GM18520 (cell line): Measurements from ENCODE around the gene GNPTG.

Experiments
- ATAC-seq: cut with Tn5 transposase; IDR thresholded peaks from one replicate; pipeline ENCODE4 v1.9.1; 2021; ENCODE audit not compliant: unreplicated experiment

Gene GNPTG

DNA sequence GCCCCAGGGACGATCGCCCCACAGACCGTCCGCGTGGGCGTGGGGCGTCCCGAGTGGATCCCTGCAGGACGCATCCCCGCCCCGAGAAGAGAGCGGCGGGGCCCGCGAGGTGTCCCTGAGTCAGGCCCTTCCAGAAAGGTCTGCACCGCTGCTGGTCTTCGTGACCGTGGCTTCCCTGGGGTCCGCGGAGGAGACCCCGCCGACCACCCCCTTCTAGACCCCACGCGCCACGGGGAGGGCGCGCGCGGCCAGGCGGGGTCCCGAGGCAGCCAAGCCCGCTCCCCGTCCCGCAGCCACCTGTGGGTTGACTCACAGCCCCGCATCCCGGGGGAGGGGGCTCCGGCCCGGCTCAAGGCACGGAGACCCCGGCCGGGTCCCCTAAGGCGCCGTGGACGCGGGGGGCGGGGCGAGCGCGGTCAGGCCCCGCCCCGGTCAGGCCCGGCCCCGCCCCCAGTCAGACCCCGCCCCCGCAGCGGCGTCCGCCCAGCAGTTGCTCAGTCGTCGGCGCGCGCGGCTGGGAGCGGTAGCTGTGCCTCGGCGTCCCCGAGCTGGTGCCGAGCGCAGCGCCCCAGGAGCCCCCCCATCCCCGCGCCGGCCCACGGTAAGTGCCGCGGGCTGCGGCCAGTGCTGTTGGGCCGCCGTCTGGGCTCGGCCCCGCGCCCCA is 18.4 kb upstream of the GNPTG start, which contains the start of gene BAIAP3:
TSS of gene BAIAP3 (plus strand) at position 497 of the 664 bp plus-strand sequence. CDS start 4,905 bp downstream, outside the sequence.
- no peak for ATAC-seq

DNA sequence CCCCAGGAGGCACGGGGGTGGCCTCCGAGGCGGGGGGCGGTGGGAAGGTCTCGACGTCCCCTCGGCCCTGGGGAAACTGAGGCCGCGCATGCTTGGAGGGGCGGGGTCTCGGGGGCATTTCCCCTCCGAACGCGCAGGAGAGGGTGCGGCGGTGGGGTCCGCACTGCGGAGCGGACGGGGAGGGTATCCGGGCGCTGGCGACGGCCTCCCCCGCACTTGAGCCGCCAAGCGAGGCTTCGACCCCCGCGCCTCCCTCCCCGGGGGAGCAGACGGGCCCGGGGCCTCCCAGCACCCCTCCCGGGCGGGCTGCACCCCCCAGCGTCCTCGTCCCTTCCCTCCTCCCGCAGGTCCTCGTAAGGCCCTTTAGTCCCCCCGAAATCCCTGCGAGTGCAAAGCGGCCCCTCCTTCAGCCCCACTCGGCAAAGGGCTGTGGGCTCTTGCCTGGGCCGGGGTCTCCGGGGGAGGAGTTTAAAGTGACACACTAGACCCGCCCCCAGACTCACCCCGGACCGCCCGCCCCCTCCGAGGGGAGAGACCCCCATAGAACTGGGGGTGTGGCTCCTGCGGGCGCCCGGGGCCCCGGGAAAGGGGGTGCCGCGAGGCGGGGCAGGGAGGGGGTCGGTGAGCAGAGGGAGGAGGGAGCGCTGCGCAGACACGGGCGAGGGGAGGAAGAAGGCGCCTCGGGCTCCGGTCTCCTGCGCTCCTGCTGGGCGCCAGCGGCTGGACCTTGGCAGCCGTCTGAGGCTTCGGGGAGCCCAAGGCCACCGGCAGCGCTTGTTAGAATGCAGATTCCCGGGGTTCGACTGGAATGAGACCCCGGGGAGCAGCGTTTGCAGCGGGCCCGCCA is 17.7 kb upstream of the GNPTG start:
- ATAC-seq, result no peak

DNA sequence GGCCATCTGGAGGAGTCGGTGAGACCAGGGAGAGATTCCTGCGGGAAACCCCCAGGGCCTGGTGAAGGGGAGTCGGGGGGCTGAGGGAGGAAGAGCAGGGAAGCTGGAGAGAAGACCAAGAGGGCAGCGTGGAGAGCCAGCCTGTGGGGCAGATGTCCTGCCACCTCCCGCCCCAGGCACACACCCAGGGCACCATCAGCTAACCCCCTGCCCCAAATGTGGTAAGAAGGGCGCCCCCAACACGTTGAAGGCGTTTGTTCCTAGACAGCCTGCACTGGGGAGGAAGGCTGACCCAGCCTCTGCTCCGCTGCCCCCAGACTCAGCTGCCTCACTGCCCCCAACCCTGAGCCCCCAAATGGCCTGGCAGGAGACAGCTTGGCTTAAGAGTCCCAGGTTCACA is 17.0 kb upstream of the GNPTG start:
- ATAC-seq, result no peak

DNA sequence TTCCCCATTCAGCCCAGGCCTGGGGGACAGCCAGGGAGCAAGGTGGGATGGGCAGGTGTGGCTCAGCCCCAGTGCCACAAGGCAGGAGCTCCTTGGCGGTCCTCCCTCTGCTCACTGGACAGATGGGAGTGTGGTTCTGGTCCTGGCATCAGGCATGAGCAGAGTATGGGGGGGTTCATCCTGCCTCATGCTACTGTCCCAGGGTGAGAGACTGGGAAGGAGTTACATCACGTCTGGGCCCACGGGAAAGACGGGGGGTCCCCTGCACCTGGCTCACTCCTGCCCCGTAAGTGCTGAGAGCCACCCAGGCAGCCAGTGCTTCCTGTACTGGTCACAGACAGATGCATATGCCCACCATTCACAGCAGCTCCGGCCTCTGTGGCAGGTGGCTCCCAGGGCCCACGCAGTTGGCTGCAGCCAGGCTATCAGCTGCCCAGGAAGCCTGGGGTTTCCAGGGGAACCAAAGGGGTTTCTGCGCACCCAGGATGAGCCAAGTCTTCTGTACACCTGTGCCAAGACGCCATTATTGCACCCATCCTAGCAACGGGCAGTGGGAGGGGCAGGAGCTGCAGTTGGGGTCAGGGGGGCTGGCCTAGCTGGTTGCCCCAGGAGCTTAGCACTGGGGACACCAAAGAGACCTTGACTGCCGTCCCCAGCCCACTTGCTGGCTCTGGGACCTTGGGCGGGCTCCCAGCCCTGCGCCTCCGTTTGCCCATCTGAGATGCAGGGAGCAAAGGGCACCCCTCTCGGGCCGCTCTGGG is 16.3 kb upstream of the GNPTG start:
- no peak for ATAC-seq

- no peak for ATAC-seq
These were observed 15.7 kb upstream of the GNPTG start for GRCh38 chr16:1335996-1336395.

DNA sequence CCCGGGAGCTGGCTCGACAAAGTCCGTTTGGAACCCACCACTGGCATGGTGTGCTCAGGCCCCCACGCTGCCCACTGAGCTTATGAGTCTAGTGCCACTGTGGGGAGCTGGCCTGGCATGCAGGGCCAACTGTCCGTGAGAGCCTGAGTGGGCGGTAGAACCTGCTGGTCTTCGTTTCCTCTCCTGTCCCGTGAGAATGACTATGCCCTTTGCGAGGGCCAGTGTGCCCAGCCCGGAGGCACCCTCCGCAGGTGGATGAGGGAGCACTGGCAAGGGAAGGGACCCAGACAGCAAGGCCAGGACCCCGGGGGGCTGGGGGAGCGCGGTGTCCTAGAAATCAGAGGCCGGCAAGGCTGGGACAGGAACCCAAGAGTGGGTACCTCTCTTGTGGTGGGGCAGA is 15.1 kb upstream of the GNPTG start:
- no peak for ATAC-seq

DNA sequence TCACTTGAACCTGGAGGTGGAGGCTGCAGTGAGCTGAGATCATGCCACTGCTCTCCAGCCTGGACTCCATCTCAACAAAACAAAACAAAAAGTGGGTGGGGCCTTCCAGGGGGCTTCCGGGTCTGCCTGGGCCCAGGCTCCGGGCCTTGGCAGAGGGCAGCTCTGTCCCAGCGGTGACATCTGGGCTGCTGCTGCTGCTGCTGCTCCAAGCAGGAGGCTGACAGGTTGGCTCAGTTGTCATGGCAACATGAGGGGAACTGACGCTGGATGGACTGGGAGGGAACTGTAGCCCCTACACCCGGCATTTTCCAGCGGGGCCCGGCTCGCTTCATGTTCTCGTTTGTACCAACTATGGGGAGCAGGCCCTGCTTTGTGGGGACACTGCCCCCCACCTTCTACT is 14.2 kb upstream of the GNPTG start:
- ATAC-seq, result no peak

DNA sequence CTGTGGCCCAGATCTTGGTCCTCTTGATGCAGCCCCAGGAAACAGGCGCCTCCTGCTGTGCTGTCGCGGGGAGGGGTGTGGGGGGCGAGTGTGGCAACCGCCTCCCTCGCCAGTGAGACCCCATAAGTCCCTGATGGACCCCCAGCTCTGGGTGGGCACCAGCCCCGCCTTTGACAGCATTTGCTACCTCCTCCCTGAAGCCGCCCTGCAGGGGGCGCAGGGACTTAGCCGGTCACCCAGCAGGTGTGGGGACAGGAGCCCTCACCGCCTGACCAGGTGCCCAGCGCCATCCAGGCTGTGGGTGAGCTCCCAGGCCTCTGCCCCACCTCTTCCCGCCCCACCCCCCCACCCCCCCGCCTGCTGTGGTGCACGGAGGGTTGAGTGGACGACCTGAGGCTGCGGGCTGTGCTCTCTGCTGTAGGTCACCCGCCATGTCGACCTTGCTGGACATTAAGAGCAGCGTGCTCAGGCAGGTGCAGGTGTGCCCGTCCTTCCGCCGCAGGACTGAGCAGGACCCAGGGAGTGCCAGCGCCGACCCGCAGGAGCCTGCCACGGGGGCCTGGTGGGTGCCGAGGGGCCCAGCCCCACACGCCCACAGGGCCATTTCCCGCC is 13.5 kb upstream of the GNPTG start:
- no peak for ATAC-seq

DNA sequence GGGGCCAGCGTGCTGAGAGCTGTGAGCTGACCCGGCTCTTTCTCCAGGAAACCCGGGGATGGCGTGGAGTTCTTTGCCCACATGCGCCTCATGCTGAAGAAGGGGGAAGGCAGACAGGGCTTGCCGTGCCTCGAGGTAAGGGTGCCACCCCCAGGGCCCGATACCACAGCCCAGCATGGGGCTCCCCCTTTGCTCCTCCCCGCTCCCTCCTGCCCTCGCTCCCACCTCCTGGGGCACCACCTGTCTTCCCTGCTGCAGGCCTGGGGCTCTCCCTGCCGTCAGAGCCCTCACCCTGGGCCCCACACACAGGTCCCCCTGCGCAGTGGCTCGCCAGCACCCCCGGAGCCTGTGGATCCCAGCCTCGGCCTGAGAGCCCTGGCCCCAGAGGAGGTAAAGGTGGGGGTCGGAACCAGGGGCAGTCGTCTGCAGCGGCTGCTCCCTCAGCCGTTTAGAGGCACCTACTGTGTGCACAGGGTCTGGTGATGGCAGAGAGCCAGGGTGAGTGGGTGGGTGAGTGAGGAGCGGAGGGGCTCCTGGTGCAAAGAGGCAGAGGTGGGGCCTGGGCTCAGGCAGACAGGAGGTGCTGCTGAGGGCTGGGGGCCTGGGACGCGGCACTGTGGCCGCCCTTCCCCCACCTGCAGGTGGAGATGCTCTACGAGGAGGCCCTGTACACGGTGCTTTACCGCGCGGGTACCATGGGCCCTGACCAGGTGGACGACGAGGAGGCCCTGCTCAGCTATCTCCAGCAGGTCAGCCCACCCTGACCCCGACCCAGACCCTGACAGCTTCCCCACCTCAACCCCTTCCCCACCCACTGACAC is 12.7 kb upstream of the GNPTG start:
- ATAC-seq, result no peak

DNA sequence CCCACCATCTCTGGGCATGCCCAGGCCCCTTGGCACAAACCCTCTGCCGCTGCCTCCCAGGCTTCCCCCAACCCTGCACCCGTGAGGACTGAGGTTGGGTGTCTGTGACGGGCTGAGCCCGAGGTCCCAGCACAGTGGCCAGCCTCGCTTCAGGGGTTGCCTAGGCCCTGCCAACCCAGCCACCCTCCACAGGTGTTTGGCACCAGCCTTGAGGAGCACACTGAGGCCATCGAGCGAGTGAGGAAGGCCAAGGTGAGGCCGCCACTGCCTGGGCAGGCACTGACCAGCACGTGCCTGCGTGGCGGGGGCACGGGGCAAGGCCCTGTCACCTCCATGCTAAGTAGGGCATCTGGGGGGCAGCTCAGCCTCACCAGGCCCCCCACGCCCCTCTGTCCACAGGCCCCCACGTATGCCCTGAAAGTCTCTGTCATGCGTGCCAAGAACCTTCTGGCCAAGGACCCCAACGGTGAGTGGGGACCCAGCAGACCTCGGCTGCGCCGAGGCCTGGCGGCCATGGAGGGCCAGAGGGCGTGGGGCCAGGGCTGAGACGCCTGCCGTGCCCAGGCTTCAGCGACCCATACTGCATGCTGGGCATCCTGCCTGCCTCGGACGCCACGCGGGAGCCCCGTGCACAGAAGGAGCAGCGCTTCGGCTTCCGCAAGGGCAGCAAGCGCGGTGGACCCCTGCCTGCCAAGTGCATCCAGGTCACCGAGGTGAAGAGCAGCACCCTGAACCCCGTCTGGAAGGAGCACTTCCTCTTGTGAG is 10.8 kb upstream of the GNPTG start:
- no peak for ATAC-seq

- no peak for ATAC-seq
These were observed 10.0 kb upstream of the GNPTG start for GRCh38 chr16:1341495-1342420.

GRCh38 chr16:1342526-1343427 is 9.0 kb upstream of the GNPTG start:
- peak; percentile 90 for ATAC-seq

DNA sequence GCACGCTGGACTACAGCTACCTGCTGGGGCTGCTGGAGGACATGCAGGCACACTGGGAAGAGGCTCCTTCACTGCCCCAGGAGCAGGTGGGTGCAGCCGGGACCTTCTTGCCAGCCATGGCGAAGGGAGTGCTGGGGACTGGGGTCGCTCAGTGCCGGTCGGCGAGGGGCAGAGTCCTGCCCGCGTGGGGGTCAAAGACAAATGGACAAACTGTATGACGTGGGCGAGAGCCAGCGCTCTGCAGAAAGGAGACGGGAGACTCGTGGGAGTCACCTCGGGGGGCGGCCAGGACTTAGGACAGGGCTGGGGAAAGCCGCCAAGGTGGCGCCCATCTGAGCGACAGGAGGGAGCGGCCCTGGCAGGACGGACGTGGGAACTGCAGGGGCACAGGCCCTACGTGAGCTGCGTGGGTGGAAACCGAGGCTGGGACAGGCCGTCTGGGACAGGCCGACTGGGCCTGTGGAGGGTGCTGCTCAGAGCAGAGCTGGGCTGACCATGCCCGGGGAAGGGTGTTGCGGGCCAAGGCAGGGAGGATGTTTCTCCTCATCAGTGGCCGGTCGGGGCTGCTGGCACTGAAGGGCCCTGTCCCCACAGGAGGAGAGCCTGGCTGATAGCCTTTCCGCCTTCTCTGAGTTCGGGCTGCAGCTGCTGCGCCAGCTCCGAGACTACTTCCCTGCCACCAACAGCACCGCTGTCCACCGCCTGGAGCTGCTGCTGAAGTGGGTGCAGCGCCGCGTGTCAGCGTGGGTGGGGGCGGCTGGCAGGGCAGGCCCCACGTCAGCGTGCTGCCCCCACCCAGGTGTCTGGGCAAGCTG is 8.1 kb upstream of the GNPTG start:
- no peak for ATAC-seq

DNA sequence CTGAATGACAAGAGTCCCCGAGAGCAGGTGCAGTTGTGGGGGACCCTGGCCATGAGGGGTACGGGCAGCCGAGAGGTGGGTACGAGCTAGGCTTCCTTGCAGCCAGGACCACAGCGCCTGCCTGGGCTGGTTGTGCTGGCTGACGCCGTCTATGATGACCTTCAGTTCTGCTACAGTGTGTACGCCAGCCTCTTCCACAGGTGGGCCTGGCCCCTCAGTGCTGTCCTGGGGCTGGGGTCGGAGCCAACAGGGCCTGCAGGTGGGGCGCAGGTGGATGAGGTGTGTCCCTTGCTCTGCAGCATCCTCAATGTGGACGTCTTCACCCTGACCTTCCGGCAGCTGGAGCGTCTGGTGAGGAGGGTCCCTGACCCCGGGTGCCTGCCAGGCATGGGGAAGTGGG is 7.2 kb upstream of the GNPTG start:
- no peak for ATAC-seq

GRCh38 chr16:1345087-1345486 is 6.6 kb upstream of the GNPTG start:
- ATAC-seq, result no peak

GRCh38 chr16:1345651-1346421 is 5.9 kb upstream of the GNPTG start:
- ATAC-seq, result no peak
